Sigmoid colon (tissue), 7 donors: ENCODE measurements around the gene IGFBP2. TPM values are rescaled to one million over a fixed set of nuclear protein-coding genes. Genes with fewer than 3 reads are reported as not detected.

Experiments used
- DNase-seq: peaks from one replicate; pipeline ENCODE4 v3.0.0-alpha.2; 2019
- H3K27ac ChIP-seq, 4 donors: fragments of 200-600 bp; sonication (generic); one replicate each; pipeline ENCODE4 v1.5.1; 2016 to 2019; ENCODE audit warnings: mild to moderate bottlenecking in 1 of 4
- H3K27me3 ChIP-seq, 3 donors: fragments of 200-600 bp; sonication (generic); one replicate each; pipeline ENCODE4 v1.5.1; 2019; ENCODE audit warnings: mild to moderate bottlenecking in 1 of 3
- H3K36me3 ChIP-seq, 4 donors: fragments of 200-600 bp; sonication (generic); one replicate each; pipeline ENCODE4 v1.5.1; 2016 to 2019
- H3K4me1 ChIP-seq, 4 donors: fragments of 200-600 bp; sonication (generic); one replicate each; pipeline ENCODE4 v1.5.1; 2017 to 2019
- H3K4me3 ChIP-seq, 4 donors: fragments of 200-600 bp; sonication (generic); one replicate each; pipeline ENCODE4 v1.5.1; 2017 to 2019; ENCODE audit warnings: mild to moderate bottlenecking in 2 of 4, moderate library complexity in 1 of 4
- H3K9me3 ChIP-seq, 4 donors: fragments of 200-600 bp in 3 of 4; sonication (generic) in 3 of 4; one replicate each; pipeline versions ENCODE4 v1.5.1 to v1.6.1; 2013 to 2019
- CTCF ChIP-seq, 4 experiments: fragments of 450-650 bp in 3 of 4; fragments of 200-600 bp in 1 of 4; IDR thresholded peaks; one replicate each; pipeline ENCODE4 v1.5.1; 2016 to 2019; ENCODE audit warnings: antibody characterized with exemption in 4 of 4, mild to moderate bottlenecking in 3 of 4, moderate library complexity in 2 of 4
- EP300 ChIP-seq, 4 donors: sonication (generic); formaldehyde crosslinking; IDR thresholded peaks; one replicate each; pipeline ENCODE4 v1.6.1; 2017; ENCODE audit warnings: antibody characterized with exemption in 4 of 4
- POLR2A ChIP-seq, 2 donors: fragments of 450-650 bp; IDR thresholded peaks; one replicate each; pipeline ENCODE4 v1.6.1; 2016; ENCODE audit warnings: antibody characterized with exemption in 2 of 2, mild to moderate bottlenecking in 2 of 2, moderate library complexity in 2 of 2
- POLR2AphosphoS5 ChIP-seq, 4 donors: sonication (generic); formaldehyde crosslinking; IDR thresholded peaks; one replicate each; pipeline ENCODE4 v1.6.1; 2017; ENCODE audit warnings: antibody characterized with exemption in 4 of 4
- WGBS, 2 donors: extraction: QIAGEN DNeasy Blood & Tissue Kit; methylation state at CpG; one replicate each; pipeline ENCODE4 v1.1.7; 2013; 5-methylcytosine and 5-hydroxymethylcytosine counted together
- intact Hi-C: fragments of 100-400 bp; cut with DNase I; formaldehyde crosslinking; loops from one replicate; pipeline ENCODE4 v1.15.1; 2023
- polyA plus RNA-seq, 3 donors: library from polyadenylated mRNA; stranded (reverse); fragments of 200-250 nt; gene quantifications; one replicate each; pipeline ENCODE4 v1.2.3, GENCODE V29; 2013
- total RNA-seq, 4 donors: library from RNA; depleted of rRNA; stranded (reverse); fragments of >200 nt; gene quantifications; one replicate each; pipeline ENCODE4 v1.1.0, GENCODE V29; 2016
- donor health status: healthy with polysubstance abuse.
- donor health status: Bipolar disorder and iron deficiency.
- donor health status: healthy.

Gene IGFBP2
- total and polyA plus RNA-seq, 7 donors, result 6.3 to 45.7 (median 30.8) TPM

GRCh38 chr2:216660496-216660895 lies 27.3 kb downstream of the IGFBP2 start:
- H3K4me1 ChIP-seq, result peaks cover 0 to 8% (median 7%) of the 10 kb centered on the region in 4 donors
- no peaks in the 10 kb centered on the region for H3K9me3 ChIP-seq
- TF ChIP-seq POLR2A (IDR thresholded peaks at IDR 0.05), result no peak
- no peak for TF ChIP-seq EP300 (IDR thresholded peaks at IDR 0.05)
- TF ChIP-seq CTCF (IDR thresholded peaks at IDR 0.05), result no peak
- no peak for TF ChIP-seq POLR2AphosphoS5 (IDR thresholded peaks at IDR 0.05)
- WGBS, 2 donors, result 93 to 95% methylated on average over 10 of the region's 10 CpGs
- H3K36me3 ChIP-seq, result no peaks in the 10 kb centered on the region
- DNase-seq, result no peak
- intact Hi-C loops, result loop anchor here (10.0 kb wide), 1 partner anchor 626 kb away; no protein-coding TSS in a partner anchor
- no peaks in the 10 kb centered on the region for H3K27me3 ChIP-seq
- H3K4me3 ChIP-seq, result no peak overlapping the region
- no peak overlapping the region for H3K27ac ChIP-seq

- 98% methylated on average over 5 of the region's 5 CpGs for WGBS, 2 donors
- no peaks in the 10 kb centered on the region for H3K9me3 ChIP-seq
- H3K27ac ChIP-seq, result no peak overlapping the region
- H3K4me3 ChIP-seq, result no peak overlapping the region
- H3K36me3 ChIP-seq, result no peaks in the 10 kb centered on the region
- H3K27me3 ChIP-seq, result no peaks in the 10 kb centered on the region
- H3K4me1 ChIP-seq, result peaks cover 0 to 14% (median 12%) of the 10 kb centered on the region in 4 donors
- DNase-seq, result no peak
- intact Hi-C loops, result loop anchor here (10.0 kb wide), 1 partner anchor 626 kb away; no protein-coding TSS in a partner anchor
- TF ChIP-seq CTCF (IDR thresholded peaks at IDR 0.05) (no peak), POLR2AphosphoS5 (IDR thresholded peaks at IDR 0.05) (no peak), EP300 (IDR thresholded peaks at IDR 0.05) (no peak), POLR2A (IDR thresholded peaks at IDR 0.05) (no peak)
These were observed 27.8 kb downstream of the IGFBP2 start for GRCh38 chr2:216661051-216661450.

GRCh38 chr2:216661639-216662375 lies 28.6 kb downstream of the IGFBP2 start:
- Histone ChIP-seq H3K27ac (no peak overlapping the region), H3K27me3 (no peaks in the 10 kb centered on the region), H3K4me3 (no peak overlapping the region), H3K36me3 (no peaks in the 10 kb centered on the region), H3K4me1 (peaks cover 0 to 17% (median 15%) of the 10 kb centered on the region in 4 donors), H3K9me3 (no peaks in the 10 kb centered on the region)
- intact Hi-C loops, result loop anchor here (10.0 kb wide), 1 partner anchor 627 kb away; no protein-coding TSS in a partner anchor
- no peak for DNase-seq
- 87 to 94% methylated on average over 20 of the region's 20 CpGs for WGBS, 2 donors
- TF ChIP-seq POLR2A (IDR thresholded peaks at IDR 0.05), result no peak
- no peak for TF ChIP-seq POLR2AphosphoS5 (IDR thresholded peaks at IDR 0.05)
- no peak for TF ChIP-seq EP300 (IDR thresholded peaks at IDR 0.05)
- TF ChIP-seq CTCF (IDR thresholded peaks at IDR 0.05), result no peak

GRCh38 chr2:216663106-216663505 lies 29.9 kb downstream of the IGFBP2 start:
- DNase-seq, result no peak
- Histone ChIP-seq H3K27me3 (no peaks in the 10 kb centered on the region), H3K9me3 (no peaks in the 10 kb centered on the region), H3K4me1 (peaks cover 0 to 17% (median 15%) of the 10 kb centered on the region in 4 donors), H3K4me3 (no peak overlapping the region), H3K36me3 (no peaks in the 10 kb centered on the region), H3K27ac (no peak overlapping the region)
- 91 to 94% methylated on average over 1 of the region's 1 CpG for WGBS, 2 donors
- no peak for TF ChIP-seq POLR2AphosphoS5 (IDR thresholded peaks at IDR 0.05)
- TF ChIP-seq POLR2A (IDR thresholded peaks at IDR 0.05), result no peak
- no peak for TF ChIP-seq CTCF (IDR thresholded peaks at IDR 0.05)
- TF ChIP-seq EP300 (IDR thresholded peaks at IDR 0.05), result no peak
- intact Hi-C loops, result loop anchor here (10.0 kb wide), 1 partner anchor 628 kb away; no protein-coding TSS in a partner anchor
